HG03571 (cell line): ENCODE results near the gene FZD1.

Experiments used
- ATAC-seq: cut with Tn5 transposase; IDR thresholded peaks from one replicate; pipeline ENCODE4 v1.9.1; 2021; ENCODE audit not compliant: unreplicated experiment

FZD1 gene

GRCh38 chr7:91264046-91264923, at the start of gene FZD1:
Gene FZD1 (plus strand): TSS chr7:91264433. CDS start chr7:91264881, 448 bp downstream.
- peak; percentile 93 for ATAC-seq

- ATAC-seq = no peak
Measured at GRCh38 chr7:91226411-91226810, 37.8 kb upstream of the FZD1 start.

- ATAC-seq = no peak
Measured at GRCh38 chr7:91228327-91228726, 35.9 kb upstream of the FZD1 start.

- ATAC-seq = no peak
Measured at GRCh38 chr7:91228927-91229558, 35.2 kb upstream of the FZD1 start.

- no peak for ATAC-seq
Measured at GRCh38 chr7:91230100-91230499, 34.1 kb upstream of the FZD1 start.

GRCh38 chr7:91230503-91230902, 33.7 kb upstream of the FZD1 start:
- ATAC-seq = no peak

GRCh38 chr7:91233212-91233611, 31.0 kb upstream of the FZD1 start:
- ATAC-seq = no peak

- ATAC-seq = no peak
Measured at GRCh38 chr7:91235211-91235832, 28.9 kb upstream of the FZD1 start.

GRCh38 chr7:91239171-91239604, 25.0 kb upstream of the FZD1 start:
- no peak for ATAC-seq

- no peak for ATAC-seq
Measured at GRCh38 chr7:91239772-91240171, 24.5 kb upstream of the FZD1 start.

- no peak for ATAC-seq
Measured at GRCh38 chr7:91240376-91240941, 23.8 kb upstream of the FZD1 start.

GRCh38 chr7:91242097-91242844, 22.0 kb upstream of the FZD1 start:
- ATAC-seq = no peak

GRCh38 chr7:91243591-91244301, 20.5 kb upstream of the FZD1 start:
- no peak for ATAC-seq

GRCh38 chr7:91247500-91247899, 16.7 kb upstream of the FZD1 start:
- no peak for ATAC-seq

GRCh38 chr7:91248996-91249395, 15.2 kb upstream of the FZD1 start:
- ATAC-seq = no peak

- ATAC-seq = no peak
Measured at GRCh38 chr7:91249506-91250233, 14.6 kb upstream of the FZD1 start.

- ATAC-seq = no peak
Measured at GRCh38 chr7:91250706-91251105, 13.5 kb upstream of the FZD1 start.

GRCh38 chr7:91251877-91252276, 12.4 kb upstream of the FZD1 start:
- ATAC-seq = no peak

GRCh38 chr7:91263384-91264045, 718 bp upstream of the FZD1 start:
- no peak for ATAC-seq
